ENCODE results near the gene SPTBN1.
"Not testable (repeated sequence)": the region's sequence is repeated elsewhere in the genome, so short reads cannot be mapped to it uniquely, and the experiment has no call there.

Gene SPTBN1

DNA sequence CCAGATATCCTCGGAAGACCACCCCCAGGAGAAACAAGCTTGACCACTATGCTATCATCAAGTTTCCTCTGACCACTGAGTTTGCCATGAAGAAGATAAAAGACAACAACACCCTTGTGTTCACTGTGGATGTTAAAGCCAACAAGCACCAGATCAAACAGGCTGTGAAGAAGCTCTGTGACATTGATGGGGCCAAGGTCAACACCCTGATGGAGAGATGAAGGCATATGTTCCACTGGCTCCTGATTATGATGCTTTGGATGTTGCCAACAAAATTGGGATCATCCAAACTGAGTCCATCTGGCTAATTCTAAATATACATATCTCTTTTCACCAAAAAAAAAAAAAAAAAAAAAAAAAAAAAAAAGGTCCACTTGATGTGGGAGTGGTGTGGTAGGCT lies 73.4 kb downstream of the SPTBN1 start:
- not testable (repeated sequence) for H3K4me3 ChIP-seq (ENCODE audit: low read depth, low read length); H3K4me1 ChIP-seq (ENCODE audit: control insufficient read depth, insufficient read depth, low read length); H3K9ac ChIP-seq (ENCODE audit: low read length); H3K9me3 ChIP-seq (ENCODE audit: control insufficient read depth, insufficient read depth, low read depth, low read length); H3K27ac ChIP-seq (ENCODE audit: low read depth, low read length); H3K27me3 ChIP-seq (ENCODE audit: control insufficient read depth, insufficient read depth, low read length)
- peaks cover 23% of the 10 kb centered on the region for H3K36me3 ChIP-seq (ENCODE audit: control insufficient read depth, insufficient read depth, low read length)

DNA sequence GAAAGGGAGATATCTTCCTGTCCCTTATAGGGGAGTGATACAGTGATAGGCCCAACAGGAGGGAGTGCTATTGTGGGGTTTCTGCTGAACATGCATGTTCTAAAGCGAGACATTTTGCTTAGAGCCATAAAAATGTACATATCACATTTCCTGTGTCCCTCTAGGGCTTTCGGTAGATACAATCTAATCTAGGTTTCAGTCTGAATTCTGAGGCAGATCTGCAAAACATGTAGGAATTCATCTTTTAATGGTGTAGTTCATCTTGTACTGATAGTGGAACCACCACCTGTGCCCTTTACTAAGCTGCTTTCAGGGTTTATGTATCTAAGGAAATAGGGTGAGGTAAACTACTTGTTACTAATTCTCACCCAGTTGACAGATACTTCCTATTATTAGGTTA lies 73.8 kb downstream of the SPTBN1 start:
- Histone ChIP-seq H3K9ac (ENCODE audit: low read length) (no peak overlapping the region), H3K36me3 (ENCODE audit: control insufficient read depth, insufficient read depth, low read length) (peaks cover 23% of the 10 kb centered on the region), H3K4me1 (ENCODE audit: control insufficient read depth, insufficient read depth, low read length) (peaks cover 6% of the 10 kb centered on the region; the same call in 1 of the 2 replicates), H3K27me3 (ENCODE audit: control insufficient read depth, insufficient read depth, low read length) (no peaks in the 10 kb centered on the region), H3K27ac (ENCODE audit: low read depth, low read length) (no peak overlapping the region), H3K9me3 (ENCODE audit: control insufficient read depth, insufficient read depth, low read depth, low read length) (no peaks in the 10 kb centered on the region), H3K4me3 (ENCODE audit: low read depth, low read length) (no peak overlapping the region)

GRCh38 chr2:54531558-54531957 lies 75.4 kb downstream of the SPTBN1 start:
- H3K27me3 ChIP-seq (ENCODE audit: control insufficient read depth, insufficient read depth, low read length): no peaks in the 10 kb centered on the region
- no peak overlapping the region for H3K9ac ChIP-seq (ENCODE audit: low read length)
- peaks cover 20% of the 10 kb centered on the region for H3K36me3 ChIP-seq (ENCODE audit: control insufficient read depth, insufficient read depth, low read length)
- H3K27ac ChIP-seq (ENCODE audit: low read depth, low read length): no peak overlapping the region
- H3K4me1 ChIP-seq (ENCODE audit: control insufficient read depth, insufficient read depth, low read length): peaks cover 6% of the 10 kb centered on the region; the same call in 1 of the 2 replicates
- H3K9me3 ChIP-seq (ENCODE audit: control insufficient read depth, insufficient read depth, low read depth, low read length): no peaks in the 10 kb centered on the region
- H3K4me3 ChIP-seq (ENCODE audit: low read depth, low read length): no peak overlapping the region

DNA sequence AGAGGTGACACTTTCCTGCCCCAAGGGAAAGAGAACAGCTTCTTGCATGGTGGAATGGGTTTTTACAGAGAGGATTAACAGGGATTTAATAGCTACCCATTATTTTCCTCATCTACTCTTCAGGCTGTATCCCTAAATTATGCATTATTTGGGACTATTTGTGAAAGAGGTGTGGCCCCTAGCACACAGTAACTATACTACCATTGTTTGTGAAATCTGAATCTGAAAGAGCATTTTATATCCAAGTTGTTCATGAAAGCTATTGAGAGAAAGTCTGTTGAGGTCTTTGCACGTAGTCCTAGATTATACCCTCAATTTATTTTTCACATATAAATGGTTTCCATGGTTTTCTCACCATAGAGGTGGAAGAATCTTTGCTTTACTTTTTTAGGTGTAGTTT lies 78.1 kb downstream of the SPTBN1 start:
- Histone ChIP-seq H3K4me1 (ENCODE audit: control insufficient read depth, insufficient read depth, low read length) (peaks cover 6% of the 10 kb centered on the region; the same call in 1 of the 2 replicates), H3K9me3 (ENCODE audit: control insufficient read depth, insufficient read depth, low read depth, low read length) (no peaks in the 10 kb centered on the region), H3K36me3 (ENCODE audit: control insufficient read depth, insufficient read depth, low read length) (peaks cover under 1% of the 10 kb centered on the region), H3K27ac (ENCODE audit: low read depth, low read length) (no peak overlapping the region), H3K27me3 (ENCODE audit: control insufficient read depth, insufficient read depth, low read length) (no peaks in the 10 kb centered on the region), H3K4me3 (ENCODE audit: low read depth, low read length) (no peak overlapping the region), H3K9ac (ENCODE audit: low read length) (no peak overlapping the region)

DNA sequence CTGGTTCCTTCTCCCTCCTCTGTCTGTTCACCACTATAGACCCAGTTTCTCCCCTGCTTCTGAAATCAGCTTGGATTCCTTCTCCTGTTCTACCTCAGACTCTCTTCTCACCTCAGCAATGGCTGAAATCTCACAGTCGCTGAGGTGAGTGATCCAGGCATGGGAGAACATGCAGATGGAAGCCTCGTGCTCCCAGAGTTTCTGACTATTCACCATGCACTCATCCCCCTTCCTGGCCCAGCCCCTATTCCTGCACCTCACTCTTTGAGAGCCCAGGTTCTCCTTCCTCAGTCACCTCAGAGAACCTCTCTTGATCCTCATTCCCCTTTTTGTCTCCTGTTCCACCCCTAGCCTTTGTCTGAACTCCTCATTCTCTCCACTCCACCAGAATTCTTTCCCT lies 78.5 kb downstream of the SPTBN1 start:
- no peaks in the 10 kb centered on the region for H3K9me3 ChIP-seq (ENCODE audit: control insufficient read depth, insufficient read depth, low read depth, low read length)
- no peak overlapping the region for H3K4me3 ChIP-seq (ENCODE audit: low read depth, low read length)
- H3K27ac ChIP-seq (ENCODE audit: low read depth, low read length): no peak overlapping the region
- H3K9ac ChIP-seq (ENCODE audit: low read length): no peak overlapping the region
- peaks cover 6% of the 10 kb centered on the region; the same call in 1 of the 2 replicates for H3K4me1 ChIP-seq (ENCODE audit: control insufficient read depth, insufficient read depth, low read length)
- H3K36me3 ChIP-seq (ENCODE audit: control insufficient read depth, insufficient read depth, low read length): no peaks in the 10 kb centered on the region; the same call in none of the 2 replicates
- no peaks in the 10 kb centered on the region for H3K27me3 ChIP-seq (ENCODE audit: control insufficient read depth, insufficient read depth, low read length)

DNA sequence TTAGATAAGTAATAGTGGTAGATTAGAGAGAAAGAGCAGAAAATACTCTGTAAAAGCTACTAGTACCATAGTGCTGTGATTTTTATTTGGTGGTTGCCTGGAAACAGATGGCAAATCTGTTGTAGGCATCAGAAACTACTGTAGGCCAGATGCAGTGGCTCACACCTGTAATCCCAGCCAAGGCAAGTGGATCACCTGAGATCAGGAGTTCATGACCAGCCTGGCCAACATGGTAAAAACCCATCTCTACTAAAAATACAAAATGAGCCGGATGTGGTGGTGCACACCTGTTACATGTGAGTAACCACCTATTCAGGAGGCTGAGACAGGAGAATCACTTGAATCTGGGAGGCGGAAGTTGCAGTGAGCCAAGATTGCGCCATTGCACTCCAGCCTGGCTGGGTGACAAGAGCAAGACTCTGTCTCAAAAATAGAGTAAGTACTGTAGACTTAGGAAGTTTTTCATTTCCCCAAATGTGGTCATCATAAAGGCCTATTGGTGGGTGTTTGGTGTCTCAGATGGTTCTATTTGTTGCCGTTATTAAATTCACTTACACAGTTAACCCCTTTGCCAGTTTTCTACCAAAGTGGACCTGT lies 79.6 kb downstream of the SPTBN1 start:
- no peaks in the 10 kb centered on the region for H3K27me3 ChIP-seq (ENCODE audit: control insufficient read depth, insufficient read depth, low read length)
- no peaks in the 10 kb centered on the region; the same call in 1 of the 2 replicates for H3K36me3 ChIP-seq (ENCODE audit: control insufficient read depth, insufficient read depth, low read length)
- peaks cover 6% of the 10 kb centered on the region; the same call in 1 of the 2 replicates for H3K4me1 ChIP-seq (ENCODE audit: control insufficient read depth, insufficient read depth, low read length)
- no peak overlapping the region for H3K9ac ChIP-seq (ENCODE audit: low read length)
- no peak overlapping the region for H3K4me3 ChIP-seq (ENCODE audit: low read depth, low read length)
- H3K9me3 ChIP-seq (ENCODE audit: control insufficient read depth, insufficient read depth, low read depth, low read length): no peaks in the 10 kb centered on the region
- H3K27ac ChIP-seq (ENCODE audit: low read depth, low read length): no peak overlapping the region

- H3K27me3 ChIP-seq (ENCODE audit: control insufficient read depth, insufficient read depth, low read length): no peaks in the 10 kb centered on the region
- peaks cover 9% of the 10 kb centered on the region; the same call in 1 of the 2 replicates for H3K4me1 ChIP-seq (ENCODE audit: control insufficient read depth, insufficient read depth, low read length)
- no peaks in the 10 kb centered on the region; the same call in 1 of the 2 replicates for H3K36me3 ChIP-seq (ENCODE audit: control insufficient read depth, insufficient read depth, low read length)
- no peak overlapping the region for H3K4me3 ChIP-seq (ENCODE audit: low read depth, low read length)
- H3K27ac ChIP-seq (ENCODE audit: low read depth, low read length): no peak overlapping the region
- no peak overlapping the region for H3K9ac ChIP-seq (ENCODE audit: low read length)
- H3K9me3 ChIP-seq (ENCODE audit: control insufficient read depth, insufficient read depth, low read depth, low read length): no peaks in the 10 kb centered on the region
These were observed 80.6 kb downstream of the SPTBN1 start for GRCh38 chr2:54536720-54537119.

DNA sequence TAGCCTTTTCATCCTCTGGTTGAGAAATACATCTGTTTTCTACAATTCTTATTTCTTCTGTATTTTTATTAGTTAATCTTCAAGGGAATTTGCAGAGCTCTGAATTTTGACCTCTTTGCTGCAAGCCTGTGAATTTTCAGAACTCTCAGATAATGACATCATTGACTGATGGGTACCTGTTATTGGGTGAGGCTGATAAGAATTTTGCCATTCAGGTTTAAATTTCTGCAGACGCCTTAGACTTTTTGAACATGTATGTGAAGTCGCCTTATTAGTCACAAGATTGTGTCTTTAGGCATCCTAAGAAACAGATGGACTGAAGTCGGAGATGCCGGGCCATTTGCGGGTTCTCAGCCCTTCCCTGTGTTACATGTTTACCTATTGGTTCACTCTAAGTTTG lies 82.4 kb downstream of the SPTBN1 start:
- Histone ChIP-seq H3K9me3 (ENCODE audit: control insufficient read depth, insufficient read depth, low read depth, low read length) (no peaks in the 10 kb centered on the region), H3K27me3 (ENCODE audit: control insufficient read depth, insufficient read depth, low read length) (no peaks in the 10 kb centered on the region), H3K9ac (ENCODE audit: low read length) (no peak overlapping the region), H3K4me1 (ENCODE audit: control insufficient read depth, insufficient read depth, low read length) (peaks cover 9% of the 10 kb centered on the region; the same call in 1 of the 2 replicates), H3K27ac (ENCODE audit: low read depth, low read length) (no peak overlapping the region), H3K36me3 (ENCODE audit: control insufficient read depth, insufficient read depth, low read length) (no peaks in the 10 kb centered on the region), H3K4me3 (ENCODE audit: low read depth, low read length) (no peak overlapping the region)

DNA sequence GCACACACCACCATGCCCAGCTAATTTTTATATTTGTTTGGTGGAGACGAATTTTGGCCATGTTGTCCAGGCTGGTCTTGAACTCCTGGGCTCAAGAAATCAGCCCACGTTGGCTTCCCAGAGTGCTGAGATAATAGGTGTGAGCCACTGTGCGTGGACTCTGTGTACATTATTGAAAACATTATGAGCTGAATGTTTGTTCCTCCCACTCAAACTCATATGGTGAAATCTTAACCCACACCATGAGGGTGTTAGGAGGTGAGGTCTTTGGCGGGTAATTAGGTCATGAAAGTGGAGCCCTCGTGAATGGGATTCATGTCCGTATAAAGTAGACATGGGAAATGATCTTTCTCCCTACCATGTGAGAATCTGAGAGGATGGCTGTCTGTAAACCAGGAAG lies 83.6 kb downstream of the SPTBN1 start:
- H3K27ac ChIP-seq (ENCODE audit: low read depth, low read length): no peak overlapping the region
- no peak overlapping the region for H3K4me3 ChIP-seq (ENCODE audit: low read depth, low read length)
- H3K4me1 ChIP-seq (ENCODE audit: control insufficient read depth, insufficient read depth, low read length): peaks cover 3% of the 10 kb centered on the region; the same call in 1 of the 2 replicates
- no peaks in the 10 kb centered on the region for H3K27me3 ChIP-seq (ENCODE audit: control insufficient read depth, insufficient read depth, low read length)
- no peaks in the 10 kb centered on the region for H3K9me3 ChIP-seq (ENCODE audit: control insufficient read depth, insufficient read depth, low read depth, low read length)
- H3K9ac ChIP-seq (ENCODE audit: low read length): no peak overlapping the region
- no peaks in the 10 kb centered on the region for H3K36me3 ChIP-seq (ENCODE audit: control insufficient read depth, insufficient read depth, low read length)

- no peaks in the 10 kb centered on the region for H3K36me3 ChIP-seq (ENCODE audit: control insufficient read depth, insufficient read depth, low read length)
- no peaks in the 10 kb centered on the region for H3K9me3 ChIP-seq (ENCODE audit: control insufficient read depth, insufficient read depth, low read depth, low read length)
- H3K27ac ChIP-seq (ENCODE audit: low read depth, low read length): no peak overlapping the region
- H3K9ac ChIP-seq (ENCODE audit: low read length): no peak overlapping the region
- no peak overlapping the region for H3K4me3 ChIP-seq (ENCODE audit: low read depth, low read length)
- peaks cover 3% of the 10 kb centered on the region; the same call in 1 of the 2 replicates for H3K4me1 ChIP-seq (ENCODE audit: control insufficient read depth, insufficient read depth, low read length)
- no peaks in the 10 kb centered on the region for H3K27me3 ChIP-seq (ENCODE audit: control insufficient read depth, insufficient read depth, low read length)
These were observed 84.1 kb downstream of the SPTBN1 start for GRCh38 chr2:54540194-54540593.

GRCh38 chr2:54541995-54542394 lies 85.9 kb downstream of the SPTBN1 start:
- Histone ChIP-seq H3K27ac (ENCODE audit: low read depth, low read length) (no peak overlapping the region), H3K9ac (ENCODE audit: low read length) (no peak overlapping the region), H3K4me3 (ENCODE audit: low read depth, low read length) (no peak overlapping the region), H3K27me3 (ENCODE audit: control insufficient read depth, insufficient read depth, low read length) (no peaks in the 10 kb centered on the region), H3K36me3 (ENCODE audit: control insufficient read depth, insufficient read depth, low read length) (no peaks in the 10 kb centered on the region), H3K9me3 (ENCODE audit: control insufficient read depth, insufficient read depth, low read depth, low read length) (no peaks in the 10 kb centered on the region), H3K4me1 (ENCODE audit: control insufficient read depth, insufficient read depth, low read length) (peaks cover 3% of the 10 kb centered on the region; the same call in 1 of the 2 replicates)
